ENCODE measurements around the gene SLC25A47.

SLC25A47 gene

GRCh38 chr14:100317912-100318808, 5.0 kb upstream of the SLC25A47 start:
- DNase-seq (ENCODE audit: low spot score in 2 of 2): peak; percentile 60 to 86

GRCh38 chr14:100320157-100320856, 2.8 kb upstream of the SLC25A47 start:
- DNase-seq (ENCODE audit: low spot score in 2 of 2): no peak
- no peaks in the 10 kb centered on the region for H3K27me3 ChIP-seq (ENCODE audit: low read depth)
- in situ Hi-C loops (cut with MboI; ENCODE audit: low sequenced_read_pairs): no loop called here
- H3K4me3 ChIP-seq: no peak overlapping the region
- no peaks in the 10 kb centered on the region for H3K9me3 ChIP-seq
- H3K36me3 ChIP-seq (replicated peaks): no peaks in the 10 kb centered on the region
- peaks cover 7% of the 10 kb centered on the region for H3K4me1 ChIP-seq

More at GRCh38 chr14:100317912-100318808, 5.0 kb upstream of the SLC25A47 start:
- no peaks in the 10 kb centered on the region for H3K9me3 ChIP-seq
- no peaks in the 10 kb centered on the region for H3K27me3 ChIP-seq (ENCODE audit: low read depth)
- H3K36me3 ChIP-seq (replicated peaks): no peaks in the 10 kb centered on the region
- H3K4me1 ChIP-seq: peaks cover 7% of the 10 kb centered on the region
- no peak overlapping the region for H3K4me3 ChIP-seq
- in situ Hi-C loops (cut with MboI; ENCODE audit: low sequenced_read_pairs): no loop called here

GRCh38 chr14:100321473-100322137, 1.5 kb upstream of the SLC25A47 start:
- H3K9me3 ChIP-seq: no peaks in the 10 kb centered on the region
- no peaks in the 10 kb centered on the region for H3K36me3 ChIP-seq (replicated peaks)
- DNase-seq (ENCODE audit: low spot score in 2 of 2): no peak
- in situ Hi-C loops (cut with MboI; ENCODE audit: low sequenced_read_pairs): no loop called here
- H3K27me3 ChIP-seq (ENCODE audit: low read depth): no peaks in the 10 kb centered on the region
- no peak overlapping the region for H3K4me3 ChIP-seq
- peaks cover 7% of the 10 kb centered on the region for H3K4me1 ChIP-seq

GRCh38 chr14:100322138-100322957, 791 bp upstream of the SLC25A47 start:
- no peak for DNase-seq (ENCODE audit: low spot score in 2 of 2)
- H3K36me3 ChIP-seq (replicated peaks): no peaks in the 10 kb centered on the region
- H3K4me1 ChIP-seq: peaks cover 7% of the 10 kb centered on the region
- no peaks in the 10 kb centered on the region for H3K27me3 ChIP-seq (ENCODE audit: low read depth)
- H3K9me3 ChIP-seq: no peaks in the 10 kb centered on the region
- H3K4me3 ChIP-seq: no peak overlapping the region
- in situ Hi-C loops (cut with MboI; ENCODE audit: low sequenced_read_pairs): no loop called here

DNA sequence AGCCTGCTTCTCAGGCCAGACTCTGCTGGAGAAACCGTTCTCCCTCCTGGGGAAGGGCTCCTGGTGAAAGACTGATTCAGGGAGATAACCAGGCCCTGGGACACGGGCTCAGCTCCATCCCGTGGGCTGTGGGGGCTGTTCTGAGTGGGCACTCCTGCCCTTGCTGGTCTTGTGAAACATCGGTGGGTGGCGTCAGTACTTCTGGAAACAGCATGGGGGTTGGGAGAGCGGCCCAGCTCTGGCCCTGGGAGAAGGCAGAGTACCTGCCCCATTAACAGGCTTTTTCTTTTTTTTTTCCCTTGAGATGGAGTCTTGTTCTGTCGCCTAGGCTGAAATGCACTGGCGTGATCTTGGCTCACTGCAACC, 786 bp downstream of the SLC25A47 start:
- Histone ChIP-seq H3K27me3 (ENCODE audit: low read depth) (no peaks in the 10 kb centered on the region), H3K4me3 (no peak overlapping the region), H3K9me3 (no peaks in the 10 kb centered on the region), H3K4me1 (no peaks in the 10 kb centered on the region), H3K36me3 (replicated peaks) (no peaks in the 10 kb centered on the region)
- no peak for DNase-seq (ENCODE audit: low spot score in 2 of 2)
- in situ Hi-C loops (cut with MboI; ENCODE audit: low sequenced_read_pairs): no loop called here

DNA sequence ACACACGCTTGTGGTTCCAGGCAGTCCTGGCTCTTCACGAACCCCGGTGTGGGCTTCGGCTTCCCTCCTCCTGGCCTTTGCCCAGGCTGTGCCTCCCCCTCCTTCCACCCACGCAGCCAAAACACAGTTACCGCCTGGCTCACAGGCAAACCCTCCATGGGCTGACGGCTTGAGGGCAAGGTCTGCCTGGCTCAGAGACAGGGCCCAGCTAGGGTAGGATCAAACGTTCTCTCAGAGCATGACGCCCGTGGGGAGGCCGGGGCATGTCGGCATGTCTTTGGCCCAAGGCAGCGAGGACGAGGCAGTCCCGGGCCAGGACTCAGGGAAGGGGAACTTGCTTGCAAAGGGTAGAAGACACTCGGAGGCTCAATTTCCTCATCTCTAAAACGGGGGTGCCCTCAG, 2.1 kb downstream of the SLC25A47 start:
- DNase-seq (ENCODE audit: low spot score in 2 of 2): no peak
- H3K9me3 ChIP-seq: no peaks in the 10 kb centered on the region
- no peaks in the 10 kb centered on the region for H3K27me3 ChIP-seq (ENCODE audit: low read depth)
- no peaks in the 10 kb centered on the region for H3K36me3 ChIP-seq (replicated peaks)
- no peak overlapping the region for H3K4me3 ChIP-seq
- no peaks in the 10 kb centered on the region for H3K4me1 ChIP-seq
- in situ Hi-C loops (cut with MboI; ENCODE audit: low sequenced_read_pairs): no loop called here

GRCh38 chr14:100325958-100326357, 2.8 kb downstream of the SLC25A47 start:
- Histone ChIP-seq H3K4me1 (no peaks in the 10 kb centered on the region), H3K9me3 (no peaks in the 10 kb centered on the region), H3K27me3 (ENCODE audit: low read depth) (no peaks in the 10 kb centered on the region), H3K4me3 (no peak overlapping the region), H3K36me3 (replicated peaks) (no peaks in the 10 kb centered on the region)
- no peak for DNase-seq (ENCODE audit: low spot score in 2 of 2)
- in situ Hi-C loops (cut with MboI; ENCODE audit: low sequenced_read_pairs): no loop called here

GRCh38 chr14:100327128-100327527, 4.0 kb downstream of the SLC25A47 start:
- no peaks in the 10 kb centered on the region for H3K27me3 ChIP-seq (ENCODE audit: low read depth)
- no peak overlapping the region for H3K4me3 ChIP-seq
- in situ Hi-C loops (cut with MboI; ENCODE audit: low sequenced_read_pairs): no loop called here
- no peaks in the 10 kb centered on the region for H3K4me1 ChIP-seq
- H3K36me3 ChIP-seq (replicated peaks): no peaks in the 10 kb centered on the region
- no peak for DNase-seq (ENCODE audit: low spot score in 2 of 2)
- H3K9me3 ChIP-seq: no peaks in the 10 kb centered on the region

DNA sequence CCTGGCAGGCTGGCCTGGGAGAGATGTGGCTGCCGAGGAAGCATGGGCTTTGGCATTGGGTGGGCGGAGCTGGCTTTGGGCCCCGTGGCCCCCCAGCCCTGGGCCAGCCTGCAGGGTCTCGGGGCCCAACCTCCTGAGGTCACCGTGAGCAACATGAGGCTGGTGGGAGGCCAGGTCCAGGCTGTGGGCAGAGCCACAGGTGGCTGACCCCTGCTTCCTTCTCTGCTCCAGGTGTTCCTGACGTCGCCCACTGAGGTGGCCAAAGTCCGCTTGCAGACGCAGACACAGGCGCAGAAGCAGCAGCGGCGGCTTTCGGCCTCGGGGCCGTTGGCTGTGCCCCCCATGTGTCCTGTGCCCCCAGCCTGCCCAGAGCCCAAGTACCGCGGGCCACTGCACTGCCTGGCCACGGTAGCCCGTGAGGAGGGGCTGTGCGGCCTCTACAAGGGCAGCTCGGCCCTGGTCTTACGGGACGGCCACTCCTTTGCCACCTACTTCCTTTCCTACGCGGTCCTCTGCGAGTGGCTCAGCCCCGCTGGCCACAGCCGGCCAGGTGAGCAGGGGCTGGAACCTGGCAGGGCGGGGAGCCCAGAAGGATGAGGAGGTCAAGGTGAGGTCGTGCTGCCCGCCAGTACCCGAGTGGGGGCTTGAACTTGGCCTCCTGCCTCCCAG, 5.5 kb downstream of the SLC25A47 start:
- Histone ChIP-seq H3K27me3 (ENCODE audit: low read depth) (no peaks in the 10 kb centered on the region), H3K4me3 (no peak overlapping the region), H3K9me3 (no peaks in the 10 kb centered on the region), H3K4me1 (no peaks in the 10 kb centered on the region), H3K36me3 (replicated peaks) (peaks cover 3% of the 10 kb centered on the region; the same call in 1 of the 2 replicates)
- in situ Hi-C loops (cut with MboI; ENCODE audit: low sequenced_read_pairs): no loop called here
- DNase-seq (ENCODE audit: low spot score in 2 of 2): no peak

GRCh38 chr14:100329233-100330006, 6.3 kb downstream of the SLC25A47 start:
- no peaks in the 10 kb centered on the region for H3K4me1 ChIP-seq
- in situ Hi-C loops (cut with MboI; ENCODE audit: low sequenced_read_pairs): no loop called here
- DNase-seq (ENCODE audit: low spot score in 2 of 2): no peak
- peaks cover 6% of the 10 kb centered on the region for H3K36me3 ChIP-seq (replicated peaks)
- no peak overlapping the region for H3K4me3 ChIP-seq
- no peaks in the 10 kb centered on the region for H3K9me3 ChIP-seq
- H3K27me3 ChIP-seq (ENCODE audit: low read depth): no peaks in the 10 kb centered on the region

GRCh38 chr14:100330007-100330344, 6.8 kb downstream of the SLC25A47 start:
- H3K4me3 ChIP-seq: no peak overlapping the region
- peaks cover 9% of the 10 kb centered on the region for H3K36me3 ChIP-seq (replicated peaks)
- H3K4me1 ChIP-seq: no peaks in the 10 kb centered on the region
- no peaks in the 10 kb centered on the region for H3K27me3 ChIP-seq (ENCODE audit: low read depth)
- no peak for DNase-seq (ENCODE audit: low spot score in 2 of 2)
- no peaks in the 10 kb centered on the region for H3K9me3 ChIP-seq
- in situ Hi-C loops (cut with MboI; ENCODE audit: low sequenced_read_pairs): no loop called here

- Histone ChIP-seq H3K4me1 (no peaks in the 10 kb centered on the region), H3K27me3 (ENCODE audit: low read depth) (no peaks in the 10 kb centered on the region), H3K4me3 (no peak overlapping the region), H3K9me3 (no peaks in the 10 kb centered on the region), H3K36me3 (replicated peaks) (peaks cover 9% of the 10 kb centered on the region)
- in situ Hi-C loops (cut with MboI; ENCODE audit: low sequenced_read_pairs): no loop called here
- DNase-seq (ENCODE audit: low spot score in 2 of 2): no peak
These were observed 7.3 kb downstream of the SLC25A47 start for GRCh38 chr14:100330388-100330931.

All from HAP-1 (cell line).